HUES6 (cell line): ENCODE data around the gene NHLRC4.
A peak's percentile ranks its signal among the peaks of the same experiment; 100 is the strongest.

Experiments
- H3K27ac ChIP-seq: 2 replicates; pipeline ENCODE4 v1.7.0; 2013; ENCODE audit warnings: low read depth, mild to moderate bottlenecking, low read length, inconsistent platforms
- H3K27me3 ChIP-seq: 2 replicates; pipeline ENCODE4 v1.6.1; 2013; ENCODE audit warnings: low read length; ENCODE audit not compliant: control insufficient read depth, insufficient read depth
- H3K36me3 ChIP-seq: 2 replicates; pipeline ENCODE4 v1.6.1; 2013; ENCODE audit warnings: low read length; ENCODE audit not compliant: control insufficient read depth, insufficient read depth
- H3K4me1 ChIP-seq: 2 replicates; pipeline ENCODE4 v1.6.1; 2013; ENCODE audit warnings: low read length; ENCODE audit not compliant: control insufficient read depth, insufficient read depth
- H3K4me3 ChIP-seq: 2 replicates; pipeline ENCODE4 v1.5.1; 2013; ENCODE audit warnings: low read depth, low read length
- H3K9ac ChIP-seq: one replicate; pipeline ENCODE4 v1.6.1; 2013; ENCODE audit warnings: mild to moderate bottlenecking, low read length
- H3K9me3 ChIP-seq: 2 replicates; pipeline ENCODE4 v1.6.1; 2013; ENCODE audit warnings: low read depth, low read length; ENCODE audit not compliant: control insufficient read depth, insufficient read depth

The NHLRC4 gene

DNA sequence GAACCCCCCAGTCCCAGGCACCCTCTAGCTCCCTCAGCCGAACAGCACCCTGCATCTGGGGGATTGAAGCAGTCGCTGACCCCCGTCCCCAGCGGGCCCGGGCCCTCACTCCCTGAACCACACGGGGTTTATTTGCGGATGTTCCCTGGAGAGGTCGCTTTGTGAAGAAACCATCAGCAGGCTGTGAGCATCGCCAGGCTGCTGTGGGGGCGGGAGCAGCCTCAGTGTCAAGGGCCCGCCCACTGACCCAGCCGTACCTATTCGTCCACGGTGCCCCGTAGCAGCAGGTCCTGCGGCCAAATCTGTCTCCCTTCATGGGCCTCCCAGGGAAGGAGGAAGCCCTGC lies 16.6 kb downstream of the NHLRC4 start:
- H3K27me3 ChIP-seq, result peaks cover 23% of the 10 kb centered on the region
- H3K4me1 ChIP-seq, result peaks cover 24% of the 10 kb centered on the region
- H3K9me3 ChIP-seq, result no peaks in the 10 kb centered on the region
- H3K36me3 ChIP-seq, result peaks cover 18% of the 10 kb centered on the region
- H3K4me3 ChIP-seq, result peak overlapping the region; percentile 30
- no peak overlapping the region for H3K9ac ChIP-seq
- H3K27ac ChIP-seq, result no peak overlapping the region

DNA sequence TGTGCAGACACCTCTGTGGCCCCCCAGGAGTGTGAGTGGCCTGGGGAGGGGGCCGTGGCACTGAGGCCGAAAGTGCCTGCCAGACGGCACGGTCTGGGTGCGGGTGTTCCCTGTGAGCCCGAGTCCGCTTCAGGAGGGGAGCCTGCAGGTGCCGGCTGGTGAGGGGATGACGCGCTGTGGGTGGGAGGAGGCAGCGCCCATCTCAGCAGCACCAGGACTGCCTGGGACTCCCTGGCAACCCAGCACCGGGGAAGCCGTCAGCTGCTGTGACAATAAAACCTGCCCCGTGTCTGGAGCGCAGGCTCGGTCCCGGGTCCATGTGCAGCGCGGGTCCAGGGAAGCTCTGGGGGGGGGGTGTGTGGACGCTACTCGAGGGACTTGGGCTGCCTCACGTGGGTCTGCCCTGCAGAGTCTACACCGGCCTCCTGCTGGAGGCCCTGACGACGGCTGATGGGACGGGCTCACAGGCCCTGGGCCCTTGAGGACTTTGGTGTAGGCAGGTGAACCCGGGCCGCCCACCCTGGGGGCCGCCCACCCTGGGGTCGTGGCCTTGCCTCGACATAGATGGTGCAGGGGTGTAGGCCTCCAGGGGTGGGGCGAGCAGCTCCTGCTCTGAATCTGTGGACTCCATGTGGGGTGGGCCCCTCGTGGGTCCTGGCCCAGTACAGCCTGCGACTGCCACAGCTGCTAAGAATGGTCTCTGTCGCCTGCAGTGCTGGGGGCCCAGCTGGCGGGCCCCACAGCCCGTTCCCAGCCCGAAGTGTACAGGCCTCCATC lies 17.2 kb downstream of the NHLRC4 start:
- peaks cover 21% of the 10 kb centered on the region for H3K4me1 ChIP-seq
- H3K9me3 ChIP-seq, result no peaks in the 10 kb centered on the region
- peaks cover 18% of the 10 kb centered on the region for H3K36me3 ChIP-seq
- H3K27ac ChIP-seq, result no peak overlapping the region
- H3K27me3 ChIP-seq, result peaks cover 23% of the 10 kb centered on the region
- no peak overlapping the region for H3K9ac ChIP-seq
- peak overlapping the region; percentile 30 for H3K4me3 ChIP-seq

DNA sequence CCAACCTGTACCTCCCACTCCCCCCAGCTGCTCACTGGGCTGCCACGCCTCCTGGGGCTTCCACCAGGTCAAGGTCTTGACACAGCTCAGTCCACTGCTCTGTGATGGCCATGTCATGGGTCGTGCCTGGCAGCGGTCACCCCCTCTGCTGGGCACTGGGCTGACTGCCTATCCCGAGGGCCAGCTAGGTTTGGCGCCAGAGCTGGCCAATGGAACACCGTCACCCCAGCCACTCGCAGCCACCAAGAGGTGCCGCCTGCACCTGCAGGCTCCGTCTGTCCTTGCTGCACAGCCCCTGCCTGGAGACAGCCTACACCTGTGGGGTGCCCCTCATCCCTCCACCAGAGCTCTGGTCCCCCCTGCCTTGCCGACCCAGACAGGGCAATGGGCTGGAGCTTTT lies 18.5 kb downstream of the NHLRC4 start:
- no peaks in the 10 kb centered on the region for H3K9me3 ChIP-seq
- no peak overlapping the region for H3K4me3 ChIP-seq
- H3K27ac ChIP-seq, result no peak overlapping the region
- no peak overlapping the region for H3K9ac ChIP-seq
- H3K4me1 ChIP-seq, result peaks cover 21% of the 10 kb centered on the region
- H3K36me3 ChIP-seq, result peaks cover 13% of the 10 kb centered on the region
- peaks cover 24% of the 10 kb centered on the region for H3K27me3 ChIP-seq

DNA sequence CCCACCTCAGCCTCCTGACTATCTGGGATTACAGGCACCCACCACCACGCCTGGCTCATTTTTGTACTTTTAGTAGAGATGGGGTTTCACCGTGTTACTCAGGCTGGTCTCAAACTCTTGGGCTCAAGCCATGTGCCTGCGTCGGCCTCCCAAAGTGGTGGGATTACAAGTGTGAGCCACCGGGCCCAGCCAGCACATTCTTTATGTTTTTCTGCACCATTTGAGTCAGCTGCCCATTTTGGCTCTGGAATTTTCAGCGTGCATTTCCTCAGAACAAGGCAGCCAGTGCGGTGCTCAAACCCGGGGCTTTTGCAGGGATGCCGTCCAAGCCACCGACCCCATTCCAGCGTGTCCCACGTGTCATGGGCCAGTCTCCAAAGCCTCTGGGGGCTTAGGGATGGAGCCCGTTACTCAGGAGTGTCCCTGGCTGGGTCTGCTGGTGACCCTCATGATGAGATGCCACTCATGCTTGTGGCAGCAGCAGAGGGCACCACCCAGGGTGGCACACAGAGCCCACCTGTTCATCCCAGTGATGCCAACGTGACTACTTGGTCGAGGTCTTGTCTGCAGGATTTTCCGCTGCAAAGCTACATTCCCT lies 19.3 kb downstream of the NHLRC4 start:
- H3K9me3 ChIP-seq, result no peaks in the 10 kb centered on the region
- H3K36me3 ChIP-seq, result peaks cover 5% of the 10 kb centered on the region; the same call in 1 of the 2 replicates
- peaks cover 32% of the 10 kb centered on the region for H3K27me3 ChIP-seq

DNA sequence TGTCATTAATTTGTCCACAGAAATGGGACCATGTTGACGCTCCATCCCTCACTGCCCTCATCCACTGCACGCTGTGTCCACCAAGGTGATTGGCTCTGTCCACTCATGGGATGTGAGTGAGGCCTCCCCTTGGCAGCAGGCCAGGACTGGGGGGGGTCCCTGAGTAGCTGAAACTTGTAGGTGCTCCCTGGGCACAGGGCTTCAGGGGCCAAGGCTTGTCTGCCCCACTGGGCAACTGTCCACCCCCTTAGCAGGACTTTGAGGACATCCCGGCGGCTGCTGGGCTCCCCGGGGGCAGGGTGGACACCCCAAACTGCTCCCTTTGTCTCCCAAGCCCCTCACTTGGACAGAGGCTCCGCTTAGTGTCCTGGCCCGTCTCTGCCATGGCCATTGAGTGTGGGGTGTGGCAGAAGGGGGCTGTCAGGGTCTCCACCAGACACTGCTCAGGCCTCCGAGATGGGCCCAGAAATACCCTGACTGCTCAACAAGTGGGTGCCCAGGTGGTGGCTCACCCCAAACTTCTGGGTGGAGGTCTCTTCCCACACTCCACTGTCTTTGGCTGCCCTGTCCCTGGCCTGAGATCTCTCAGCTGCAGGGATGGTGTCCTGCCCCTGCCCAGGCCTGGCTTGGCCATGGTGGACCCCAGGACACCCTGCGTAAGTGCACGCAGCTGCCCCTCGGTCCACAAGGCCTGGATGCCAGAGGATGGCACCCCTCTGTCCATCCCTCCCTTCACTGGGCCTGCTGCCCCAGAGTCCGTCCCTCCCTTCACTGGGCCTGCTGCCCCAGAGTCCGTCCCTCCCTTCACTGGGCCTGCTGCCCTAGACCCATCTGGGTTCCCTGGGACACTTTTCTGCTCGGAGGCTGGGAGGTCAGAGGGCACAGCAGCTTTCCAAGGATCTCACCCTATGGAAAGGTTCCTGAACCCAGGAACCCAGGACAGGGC lies 20.1 kb downstream of the NHLRC4 start:
- Histone ChIP-seq H3K4me1 (peaks cover 28% of the 10 kb centered on the region), H3K9ac (no peak overlapping the region), H3K36me3 (peaks cover 5% of the 10 kb centered on the region; the same call in 1 of the 2 replicates), H3K27ac (no peak overlapping the region), H3K9me3 (no peaks in the 10 kb centered on the region), H3K27me3 (peaks cover 33% of the 10 kb centered on the region), H3K4me3 (no peak overlapping the region)

More for the DNA sequence above, 19.3 kb downstream of the NHLRC4 start:
- no peak overlapping the region for H3K27ac ChIP-seq
- H3K9ac ChIP-seq, result no peak overlapping the region
- peaks cover 28% of the 10 kb centered on the region for H3K4me1 ChIP-seq
- no peak overlapping the region for H3K4me3 ChIP-seq

DNA sequence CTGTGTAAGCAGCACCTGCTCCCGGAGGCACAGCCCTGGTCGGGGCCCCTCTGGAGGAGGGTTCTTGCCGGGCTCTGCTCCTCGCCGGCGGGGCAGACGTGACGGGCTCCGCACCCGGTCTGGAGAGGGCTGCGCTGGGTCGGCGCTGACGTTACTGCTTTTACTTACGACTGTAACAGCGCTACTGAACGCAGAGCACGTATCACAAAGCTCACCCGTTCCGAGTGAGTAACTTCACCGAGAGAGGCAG lies 21.8 kb downstream of the NHLRC4 start:
- Histone ChIP-seq H3K36me3 (no peaks in the 10 kb centered on the region), H3K9ac (peak overlapping the region; percentile 97), H3K27ac (peak overlapping the region; percentile 99; the same call in 1 of the 2 replicates), H3K9me3 (no peaks in the 10 kb centered on the region), H3K27me3 (peaks cover 33% of the 10 kb centered on the region), H3K4me3 (peak overlapping the region; percentile 98), H3K4me1 (peaks cover 19% of the 10 kb centered on the region)

DNA sequence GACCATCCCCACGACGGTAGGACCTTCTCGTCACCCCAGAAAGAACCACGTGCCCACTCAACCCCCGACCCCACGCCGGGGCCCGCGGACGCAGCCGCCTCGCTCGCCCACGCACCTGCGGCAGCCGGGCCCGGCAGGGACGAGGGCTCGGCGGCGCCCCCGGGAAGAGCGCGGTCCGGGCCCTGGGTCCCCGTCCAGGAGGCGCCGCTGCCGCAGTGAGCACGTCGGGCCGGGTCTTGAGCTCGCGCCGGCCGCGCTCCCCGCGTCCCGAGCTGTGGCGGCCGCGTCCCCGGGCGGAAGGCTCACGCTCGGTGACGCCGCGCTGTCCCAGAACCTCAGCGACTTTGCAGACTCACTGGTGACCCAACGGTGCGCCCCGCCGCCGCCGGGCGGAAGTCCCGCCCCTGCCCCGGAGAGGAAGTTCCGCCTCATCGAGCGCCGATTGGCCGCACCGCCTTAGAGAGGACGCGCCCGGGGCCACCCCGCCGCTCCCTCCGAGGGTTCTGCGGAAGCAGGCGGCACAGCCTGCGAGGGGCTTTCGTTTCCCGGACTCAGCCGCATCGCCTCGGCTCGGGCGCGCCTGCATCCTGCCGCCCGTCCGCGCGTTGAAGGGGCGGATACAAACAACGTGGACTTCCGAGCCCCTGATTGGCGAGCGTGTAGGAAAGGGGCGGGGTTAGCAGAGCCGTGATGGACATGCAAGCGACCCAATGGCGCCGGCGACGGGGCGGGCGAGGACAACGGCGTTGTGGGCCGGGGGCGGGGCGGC lies 22.3 kb downstream of the NHLRC4 start:
- H3K4me3 ChIP-seq, result peak overlapping the region; percentile 98
- peak overlapping the region; percentile 99 for H3K27ac ChIP-seq
- peaks cover 33% of the 10 kb centered on the region for H3K27me3 ChIP-seq
- no peaks in the 10 kb centered on the region for H3K36me3 ChIP-seq
- H3K9me3 ChIP-seq, result no peaks in the 10 kb centered on the region
- H3K9ac ChIP-seq, result peak overlapping the region; percentile 97
- peaks cover 14% of the 10 kb centered on the region for H3K4me1 ChIP-seq

DNA sequence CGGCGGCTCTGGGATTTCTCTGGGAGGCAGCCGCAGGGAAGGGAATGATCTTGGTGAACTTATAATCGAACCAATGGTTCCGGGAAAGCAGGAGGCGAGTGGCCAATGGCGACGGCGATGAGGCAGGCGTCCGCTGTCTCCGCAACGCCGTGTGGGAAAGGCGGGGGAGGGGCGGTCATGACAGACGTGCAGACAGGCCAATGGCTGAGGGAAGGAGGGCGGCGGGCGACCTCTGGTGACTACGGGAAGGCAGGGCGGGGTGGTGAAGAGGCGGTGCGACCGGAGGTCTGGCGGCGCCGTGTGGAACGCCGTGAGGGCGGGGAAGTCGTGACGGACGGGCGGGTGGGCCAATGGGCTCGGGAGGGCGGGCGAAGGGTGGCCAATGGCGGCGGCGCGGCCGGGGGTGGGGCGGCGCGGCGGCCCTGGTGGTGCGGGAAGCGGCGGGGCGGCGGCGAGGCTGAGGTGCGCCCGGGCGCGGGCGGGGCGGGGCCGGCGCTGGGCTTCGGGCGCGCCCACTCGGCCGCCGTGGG lies 22.9 kb downstream of the NHLRC4 start, which contains the start of gene RAB40C:
Gene RAB40C (plus strand): TSS at position 409 of the 530 bp plus-strand sequence. CDS start 226 bp downstream, outside the sequence.
- Histone ChIP-seq H3K4me1 (peaks cover 11% of the 10 kb centered on the region), H3K27me3 (peaks cover 33% of the 10 kb centered on the region), H3K9me3 (no peaks in the 10 kb centered on the region), H3K4me3 (peak within 1 kb of the TSS; percentile 98), H3K27ac (peak within 1 kb of the TSS; percentile 99), H3K36me3 (peaks cover 2% of the 10 kb centered on the region; the same call in 1 of the 2 replicates), H3K9ac (peak within 1 kb of the TSS; percentile 97)

DNA sequence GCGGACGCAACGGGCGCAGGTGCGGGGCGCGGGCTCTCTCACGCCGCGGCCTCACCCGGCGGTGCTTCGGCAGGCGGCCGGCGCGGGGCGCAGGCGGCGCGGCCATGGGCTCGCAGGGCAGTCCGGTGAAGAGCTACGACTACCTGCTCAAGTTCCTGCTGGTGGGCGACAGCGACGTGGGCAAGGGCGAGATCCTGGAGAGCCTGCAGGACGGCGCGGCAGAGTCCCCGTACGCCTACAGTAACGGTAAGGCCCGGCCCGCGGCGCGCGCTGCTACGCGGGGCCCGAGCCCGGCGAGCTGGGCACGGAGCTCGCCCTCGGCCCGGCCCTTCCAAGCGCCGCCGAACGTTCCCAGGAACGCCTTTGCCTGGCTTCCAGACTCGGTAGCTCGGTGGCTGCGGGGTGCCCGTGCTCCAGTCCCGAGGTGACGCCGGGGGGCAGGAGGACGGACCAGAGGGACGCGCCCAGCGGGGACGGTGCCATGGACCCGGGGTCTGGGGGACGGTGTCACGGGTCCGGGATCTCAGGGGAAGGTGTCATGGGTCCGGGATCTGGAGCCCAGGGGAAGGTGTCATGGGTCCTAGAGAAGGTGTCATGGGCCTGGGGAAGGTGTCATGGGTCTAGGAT lies 23.5 kb downstream of the NHLRC4 start:
- peak overlapping the region; percentile 87 for H3K4me3 ChIP-seq
- H3K36me3 ChIP-seq, result peaks cover 2% of the 10 kb centered on the region; the same call in 1 of the 2 replicates
- no peaks in the 10 kb centered on the region for H3K9me3 ChIP-seq
- peaks cover 32% of the 10 kb centered on the region for H3K27me3 ChIP-seq
- peaks cover 11% of the 10 kb centered on the region for H3K4me1 ChIP-seq
- H3K9ac ChIP-seq, result peak overlapping the region; percentile 74
- H3K27ac ChIP-seq, result no peak overlapping the region

DNA sequence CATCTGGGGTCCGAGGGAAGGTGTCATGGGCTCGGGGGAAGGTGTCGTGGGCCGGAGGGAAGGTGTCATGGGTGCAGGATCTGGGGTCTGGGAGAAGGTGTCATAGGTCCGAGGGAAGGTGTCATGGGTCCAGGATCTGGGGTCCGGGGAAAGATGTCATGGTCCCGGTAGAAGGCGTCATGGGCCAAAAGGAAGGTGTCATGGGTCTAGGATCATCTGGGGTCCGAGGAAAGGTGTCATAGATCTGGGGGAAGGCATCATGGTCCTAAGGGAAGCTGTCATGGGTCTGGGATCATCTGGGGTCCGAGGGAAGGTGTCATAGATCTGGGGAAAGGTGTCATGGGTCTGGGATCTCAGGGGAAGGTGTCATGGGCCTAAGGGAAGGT lies 24.0 kb downstream of the NHLRC4 start:
- Histone ChIP-seq H3K9me3 (no peaks in the 10 kb centered on the region), H3K4me1 (peaks cover 11% of the 10 kb centered on the region), H3K9ac (peak overlapping the region; percentile 74), H3K27me3 (peaks cover 27% of the 10 kb centered on the region), H3K4me3 (peak overlapping the region; percentile 87), H3K36me3 (peaks cover 2% of the 10 kb centered on the region; the same call in 1 of the 2 replicates), H3K27ac (no peak overlapping the region)
